ENCODE results near the gene CIDEB.

Gene CIDEB

DNA sequence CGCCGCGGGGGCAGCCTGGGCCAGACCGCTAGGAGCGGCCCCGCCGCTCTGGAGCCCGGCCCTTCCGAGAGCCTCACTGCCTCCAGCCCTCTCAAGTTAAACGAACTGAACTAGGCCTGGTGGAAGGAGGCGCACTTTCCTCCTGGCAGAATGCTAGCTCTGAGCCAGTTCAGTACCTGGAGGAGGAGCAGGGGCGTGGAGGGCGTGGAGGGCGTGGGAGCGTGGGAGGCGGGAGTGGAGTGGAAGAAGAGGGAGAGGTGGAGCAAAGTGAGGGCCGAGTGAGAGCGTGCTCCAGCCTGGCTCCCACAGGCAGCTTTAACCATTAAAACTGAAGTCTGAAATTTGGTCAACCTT lies 8.8 kb upstream of the CIDEB start:
- no peaks in the 10 kb centered on the region for H3K9me3 ChIP-seq (ENCODE audit: low read depth, low read length)
- H3K27ac ChIP-seq: no peak overlapping the region
- no peak overlapping the region for H3K4me3 ChIP-seq
- no peak overlapping the region for H3K9ac ChIP-seq (ENCODE audit: insufficient read length)
- H3K36me3 ChIP-seq (ENCODE audit: insufficient read depth, low read length): no peaks in the 10 kb centered on the region
- TF ChIP-seq POLR2AphosphoS5 (IDR thresholded peaks at IDR 0.05; ENCODE audit: borderline replicate concordance, low read depth, low read length) (no peak), FOXP2 (optimal IDR thresholded peaks at IDR 0.05; ENCODE audit: control extremely low read depth, extremely low read length, insufficient read depth) (no peak), EZH2 (IDR thresholded peaks at IDR 0.05) (no peak)
- DNase-seq (ENCODE audit: low read depth, low spot score): no peak

DNA sequence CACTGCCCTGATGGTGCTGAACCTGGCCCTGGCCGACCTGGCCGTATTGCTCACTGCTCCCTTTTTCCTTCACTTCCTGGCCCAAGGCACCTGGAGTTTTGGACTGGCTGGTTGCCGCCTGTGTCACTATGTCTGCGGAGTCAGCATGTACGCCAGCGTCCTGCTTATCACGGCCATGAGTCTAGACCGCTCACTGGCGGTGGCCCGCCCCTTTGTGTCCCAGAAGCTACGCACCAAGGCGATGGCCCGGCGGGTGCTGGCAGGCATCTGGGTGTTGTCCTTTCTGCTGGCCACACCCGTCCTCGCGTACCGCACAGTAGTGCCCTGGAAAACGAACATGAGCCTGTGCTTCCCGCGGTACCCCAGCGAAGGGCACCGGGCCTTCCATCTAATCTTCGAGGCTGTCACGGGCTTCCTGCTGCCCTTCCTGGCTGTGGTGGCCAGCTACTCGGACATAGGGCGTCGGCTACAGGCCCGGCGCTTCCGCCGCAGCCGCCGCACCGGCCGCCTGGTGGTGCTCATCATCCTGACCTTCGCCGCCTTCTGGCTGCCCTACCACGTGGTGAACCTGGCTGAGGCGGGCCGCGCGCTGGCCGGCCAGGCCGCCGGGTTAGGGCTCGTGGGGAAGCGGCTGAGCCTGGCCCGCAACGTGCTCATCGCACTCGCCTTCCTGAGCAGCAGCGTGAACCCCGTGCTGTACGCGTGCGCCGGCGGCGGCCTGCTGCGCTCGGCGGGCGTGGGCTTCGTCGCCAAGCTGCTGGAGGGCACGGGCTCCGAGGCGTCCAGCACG lies 8.2 kb upstream of the CIDEB start:
- Histone ChIP-seq H3K9me3 (ENCODE audit: low read depth, low read length) (no peaks in the 10 kb centered on the region), H3K36me3 (ENCODE audit: insufficient read depth, low read length) (no peaks in the 10 kb centered on the region), H3K9ac (ENCODE audit: insufficient read length) (no peak overlapping the region), H3K4me3 (no peak overlapping the region), H3K27ac (no peak overlapping the region)
- no peak for DNase-seq (ENCODE audit: low read depth, low spot score)
- TF ChIP-seq POLR2AphosphoS5 (IDR thresholded peaks at IDR 0.05; ENCODE audit: borderline replicate concordance, low read depth, low read length): no peak
- no peak for TF ChIP-seq FOXP2 (optimal IDR thresholded peaks at IDR 0.05; ENCODE audit: control extremely low read depth, extremely low read length, insufficient read depth)
- TF ChIP-seq EZH2 (IDR thresholded peaks at IDR 0.05): no peak

DNA sequence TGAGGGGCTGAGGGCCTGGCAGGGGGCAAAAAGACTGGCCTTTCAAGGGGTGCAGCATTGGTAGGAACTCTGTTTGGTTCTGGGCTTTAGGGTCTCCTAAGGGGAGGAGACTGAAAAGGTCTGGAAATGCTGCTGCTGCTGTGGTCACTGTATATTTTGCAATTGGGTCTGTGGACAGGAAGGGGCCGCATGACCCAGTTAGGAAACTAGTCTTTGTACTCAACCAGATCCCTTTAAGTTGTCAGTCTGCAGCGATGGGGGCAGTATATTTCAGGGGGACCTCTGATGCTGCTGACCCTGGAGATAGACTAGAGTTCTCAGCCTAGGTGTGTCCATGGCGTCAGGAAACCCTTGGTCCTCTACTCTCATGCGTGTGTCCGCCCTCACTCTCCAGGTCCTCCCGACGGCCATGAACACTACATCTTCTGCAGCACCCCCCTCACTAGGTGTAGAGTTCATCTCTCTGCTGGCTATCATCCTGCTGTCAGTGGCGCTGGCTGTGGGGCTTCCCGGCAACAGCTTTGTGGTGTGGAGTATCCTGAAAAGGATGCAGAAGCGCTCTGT lies 7.5 kb upstream of the CIDEB start:
- H3K27ac ChIP-seq: no peak overlapping the region
- H3K9me3 ChIP-seq (ENCODE audit: low read depth, low read length): no peaks in the 10 kb centered on the region
- H3K4me3 ChIP-seq: no peak overlapping the region
- DNase-seq (ENCODE audit: low read depth, low spot score): no peak
- H3K36me3 ChIP-seq (ENCODE audit: insufficient read depth, low read length): no peaks in the 10 kb centered on the region
- no peak; the same call in 1 of the 2 replicates for TF ChIP-seq POLR2AphosphoS5 (IDR thresholded peaks at IDR 0.05; ENCODE audit: borderline replicate concordance, low read depth, low read length)
- no peak for TF ChIP-seq FOXP2 (optimal IDR thresholded peaks at IDR 0.05; ENCODE audit: control extremely low read depth, extremely low read length, insufficient read depth)
- no peak for TF ChIP-seq EZH2 (IDR thresholded peaks at IDR 0.05)
- no peak overlapping the region for H3K9ac ChIP-seq (ENCODE audit: insufficient read length)

DNA sequence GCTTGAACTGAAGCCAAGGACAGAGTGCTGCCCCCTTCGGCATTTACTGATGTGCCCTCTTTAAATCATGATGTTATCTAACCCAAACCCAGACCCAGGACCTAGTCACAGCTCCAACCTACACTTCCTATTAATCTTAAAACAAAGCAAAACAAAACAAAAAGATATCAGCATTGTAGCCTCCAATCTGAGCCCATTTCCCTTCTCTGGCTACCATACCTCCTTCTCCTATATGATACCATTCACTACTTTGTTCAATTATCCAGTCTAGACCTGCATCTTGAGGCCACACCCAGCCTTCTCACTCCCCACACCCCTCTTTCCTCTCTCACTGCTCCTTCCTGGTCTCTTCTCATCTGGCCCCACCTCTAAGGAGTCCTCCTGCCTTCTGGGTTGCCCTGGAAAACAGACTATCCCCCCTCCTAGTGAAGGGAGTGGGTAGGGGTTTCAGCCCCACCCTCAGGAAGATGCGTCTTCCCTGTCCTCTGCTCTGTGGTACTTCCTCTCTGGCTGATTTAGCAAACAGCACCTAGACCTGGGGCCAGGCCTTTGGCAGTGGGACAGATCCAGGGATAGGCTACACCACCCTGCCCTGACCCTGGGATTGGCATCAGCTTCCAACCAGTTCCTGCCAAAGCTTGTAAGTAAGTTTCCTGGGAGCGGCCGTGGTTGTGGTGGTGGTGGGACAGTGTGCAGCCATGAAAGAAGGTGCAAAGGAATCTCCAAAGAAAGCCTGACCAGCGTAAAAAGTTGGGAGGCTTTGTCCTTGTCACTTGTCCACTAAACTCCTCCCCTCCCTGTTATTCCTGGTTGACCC lies 6.8 kb upstream of the CIDEB start:
- Histone ChIP-seq H3K4me3 (no peak overlapping the region), H3K36me3 (ENCODE audit: insufficient read depth, low read length) (no peaks in the 10 kb centered on the region), H3K27ac (no peak overlapping the region), H3K9ac (ENCODE audit: insufficient read length) (no peak overlapping the region), H3K9me3 (ENCODE audit: low read depth, low read length) (no peaks in the 10 kb centered on the region)
- no peak for TF ChIP-seq FOXP2 (optimal IDR thresholded peaks at IDR 0.05; ENCODE audit: control extremely low read depth, extremely low read length, insufficient read depth)
- TF ChIP-seq POLR2AphosphoS5 (IDR thresholded peaks at IDR 0.05; ENCODE audit: borderline replicate concordance, low read depth, low read length): peak; percentile 20; the same call in 1 of the 2 replicates
- no peak for TF ChIP-seq EZH2 (IDR thresholded peaks at IDR 0.05)
- no peak for DNase-seq (ENCODE audit: low read depth, low spot score)

DNA sequence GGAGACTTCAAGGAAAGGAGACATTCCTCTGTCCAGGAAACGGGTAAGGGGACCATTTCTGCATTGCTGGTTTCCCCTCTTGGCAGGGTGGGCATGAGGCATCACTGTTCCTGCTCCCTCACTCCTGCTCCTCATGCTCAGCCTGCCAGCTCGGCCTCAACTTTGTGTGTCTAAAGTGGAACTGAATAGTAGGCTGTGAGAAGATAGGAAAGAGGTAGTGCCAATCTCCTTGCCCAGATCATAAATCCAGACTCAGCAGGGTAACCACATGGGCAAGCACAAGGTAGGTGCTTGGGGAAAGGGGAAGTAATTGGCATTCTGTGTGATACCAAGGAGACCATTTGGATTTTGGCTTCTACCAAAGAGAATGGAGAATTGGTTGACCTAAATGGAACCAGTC lies 6.1 kb upstream of the CIDEB start:
- Histone ChIP-seq H3K36me3 (ENCODE audit: insufficient read depth, low read length) (no peaks in the 10 kb centered on the region), H3K27ac (no peak overlapping the region), H3K9ac (ENCODE audit: insufficient read length) (no peak overlapping the region), H3K4me3 (no peak overlapping the region), H3K9me3 (ENCODE audit: low read depth, low read length) (no peaks in the 10 kb centered on the region)
- TF ChIP-seq EZH2 (IDR thresholded peaks at IDR 0.05) (no peak), FOXP2 (optimal IDR thresholded peaks at IDR 0.05; ENCODE audit: control extremely low read depth, extremely low read length, insufficient read depth) (no peak), POLR2AphosphoS5 (IDR thresholded peaks at IDR 0.05; ENCODE audit: borderline replicate concordance, low read depth, low read length) (no peak)
- DNase-seq (ENCODE audit: low read depth, low spot score): no peak

DNA sequence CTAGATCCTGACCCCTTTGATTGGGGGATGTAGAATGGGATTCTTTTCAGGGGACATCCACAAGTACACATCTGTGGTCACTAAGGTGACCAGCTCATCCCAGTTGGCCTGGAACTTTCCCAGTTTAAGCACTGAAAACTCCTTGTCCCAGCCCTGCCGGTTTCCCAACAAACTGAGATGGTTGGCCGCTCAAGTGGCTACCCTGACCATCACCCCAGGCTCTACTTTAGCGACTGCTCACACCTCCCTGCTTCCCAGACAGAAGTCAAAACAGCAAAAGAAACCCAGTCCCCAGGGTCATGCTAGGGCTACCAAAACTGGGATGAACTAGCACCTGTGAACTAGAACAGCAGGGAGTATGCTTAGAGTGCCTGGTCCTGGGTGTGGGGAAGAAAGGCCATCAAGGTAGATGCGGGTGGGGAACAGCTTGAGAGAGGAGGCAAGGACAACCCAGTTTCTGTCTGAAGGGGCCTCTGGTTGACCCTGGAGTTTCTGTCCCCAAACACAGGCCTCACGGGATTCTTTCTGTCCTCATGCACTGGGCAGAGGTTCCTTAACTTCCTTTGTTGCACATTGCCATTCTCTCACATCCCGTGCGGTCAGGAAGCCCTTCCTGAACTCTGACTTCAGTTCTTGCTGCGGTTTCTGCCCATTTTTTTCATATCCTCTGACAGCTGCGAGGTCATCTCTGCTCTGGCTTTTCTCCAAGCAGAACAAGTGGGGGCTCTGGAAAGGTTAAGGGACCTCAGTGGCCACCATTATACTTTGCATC lies 5.1 kb upstream of the CIDEB start:
- no peak for DNase-seq (ENCODE audit: low read depth, low spot score)
- Histone ChIP-seq H3K9me3 (ENCODE audit: low read depth, low read length) (no peaks in the 10 kb centered on the region), H3K27ac (no peak overlapping the region), H3K36me3 (ENCODE audit: insufficient read depth, low read length) (no peaks in the 10 kb centered on the region), H3K9ac (ENCODE audit: insufficient read length) (no peak overlapping the region), H3K4me3 (no peak overlapping the region)
- TF ChIP-seq EZH2 (IDR thresholded peaks at IDR 0.05) (no peak), FOXP2 (optimal IDR thresholded peaks at IDR 0.05; ENCODE audit: control extremely low read depth, extremely low read length, insufficient read depth) (no peak), POLR2AphosphoS5 (IDR thresholded peaks at IDR 0.05; ENCODE audit: borderline replicate concordance, low read depth, low read length) (0 out of 2 replicates have a peak, but pooled peaks have one; percentile 20)

DNA sequence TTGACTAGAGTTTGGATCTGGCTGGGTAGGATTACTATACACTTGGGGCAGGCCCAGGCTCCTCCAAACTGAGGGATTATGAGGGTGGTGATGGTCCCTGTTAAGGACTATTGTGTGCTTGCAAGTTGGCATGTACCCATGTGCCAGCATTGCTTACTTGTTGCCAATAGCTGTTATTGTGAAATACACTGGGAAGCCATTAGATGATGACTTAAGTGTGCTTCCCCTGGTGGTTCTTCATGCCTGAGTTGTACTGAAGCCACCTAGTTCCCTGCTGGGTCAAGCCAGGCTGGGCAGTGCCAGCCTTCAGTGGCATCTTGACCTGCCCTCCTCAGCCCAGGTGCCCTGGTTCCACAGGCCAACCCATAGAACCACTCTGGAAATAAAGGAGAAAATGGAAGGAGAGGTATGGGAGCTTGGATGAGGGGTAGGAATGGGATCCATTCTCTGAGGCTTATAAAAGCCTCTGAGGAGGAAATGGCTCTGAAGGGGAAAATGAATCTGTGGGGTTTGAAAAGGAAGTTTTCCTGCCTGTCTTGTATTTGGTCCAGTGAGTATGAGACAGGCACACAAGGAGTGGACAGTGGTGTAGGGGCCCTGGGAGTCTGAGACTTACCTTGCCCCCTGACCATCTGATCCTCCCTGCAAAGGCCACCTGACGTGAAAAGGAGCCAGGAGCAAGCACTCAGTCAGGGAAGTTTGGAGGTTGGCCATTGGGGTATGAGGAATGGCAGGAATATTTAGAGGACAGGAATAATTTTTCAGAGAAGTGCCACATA lies 4.2 kb upstream of the CIDEB start:
- no peak for DNase-seq (ENCODE audit: low read depth, low spot score)
- Histone ChIP-seq H3K9me3 (ENCODE audit: low read depth, low read length) (no peaks in the 10 kb centered on the region), H3K27ac (no peak overlapping the region), H3K4me3 (no peak overlapping the region), H3K9ac (ENCODE audit: insufficient read length) (no peak overlapping the region), H3K36me3 (ENCODE audit: insufficient read depth, low read length) (0 out of 2 replicates have a peak, but pooled peaks cover under 1% of the 10 kb centered on the region)
- no peak for TF ChIP-seq POLR2AphosphoS5 (IDR thresholded peaks at IDR 0.05; ENCODE audit: borderline replicate concordance, low read depth, low read length)
- no peak for TF ChIP-seq EZH2 (IDR thresholded peaks at IDR 0.05)
- TF ChIP-seq FOXP2 (optimal IDR thresholded peaks at IDR 0.05; ENCODE audit: control extremely low read depth, extremely low read length, insufficient read depth): no peak

Measured in SK-N-MC (cell line).